ENCODE measurements around the gene INPP5A. TPM values are rescaled to one million over a fixed set of nuclear protein-coding genes. Genes with fewer than 3 reads are reported as not detected.
A peak's percentile ranks its signal among the peaks of the same experiment; 100 is the strongest.

The INPP5A gene
- total and polyA plus RNA-seq, 10 of the 15 experiments (the other 5 are each of a cell fraction or from before 2014, with no cell fraction given), result 0.52 to 15.0 (median 6.3) TPM

DNA sequence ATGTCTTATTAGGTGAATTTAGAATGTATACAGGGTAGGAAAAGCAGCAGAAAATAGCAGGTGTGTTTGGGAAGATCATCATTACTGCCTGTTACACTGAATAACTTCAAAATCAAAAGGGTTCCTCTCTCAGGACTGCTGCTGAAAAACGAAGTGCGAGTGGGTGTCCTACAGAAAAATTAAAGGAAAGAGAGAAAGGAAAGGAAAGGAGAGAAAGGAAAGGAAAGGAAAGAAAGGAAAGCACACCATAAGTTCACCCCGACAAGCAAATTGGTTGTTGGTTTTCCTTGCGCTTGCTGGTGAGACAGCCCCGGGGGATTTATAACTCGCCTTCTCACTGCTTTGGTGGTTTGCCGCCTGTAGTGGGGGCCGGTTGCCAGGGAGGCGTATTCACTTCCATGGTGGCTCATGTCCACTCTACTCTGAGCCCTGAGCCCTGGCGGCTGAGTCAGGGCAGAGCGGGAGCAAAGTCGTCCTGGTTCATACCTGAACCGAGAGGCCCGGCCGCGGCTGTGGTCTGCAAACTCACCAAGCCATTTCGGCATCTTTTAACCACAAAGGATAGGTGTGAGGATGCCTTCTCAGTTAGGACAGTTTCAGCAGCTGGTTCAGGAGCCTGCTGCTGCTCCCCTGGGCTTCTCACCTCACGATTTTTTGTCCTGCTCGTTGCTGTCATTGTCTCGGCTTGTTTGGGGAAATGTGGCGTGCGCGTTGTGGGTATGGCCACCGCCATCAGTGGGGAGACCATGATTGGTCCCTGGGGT, 26.1 kb downstream of the INPP5A start (continued):
- TF ChIP-seq HDGF (IDR thresholded peaks at IDR 0.05) (peak; percentile 7; the same call in 1 of the 2 replicates), SP1 (IDR thresholded peaks at IDR 0.05; ENCODE audit: low read depth, low read length) (peak; percentile 15), TBL1XR1 (IDR thresholded peaks at IDR 0.05; ENCODE audit: low read depth, low read length) (peak; percentile 58; the same call in 1 of the 2 replicates), MEF2B (IDR thresholded peaks at IDR 0.05; ENCODE audit: partially characterized antibody, poor library complexity, severe bottlenecking) (peak; percentile 96), MTA2 (IDR thresholded peaks at IDR 0.05; ENCODE audit: low read depth) (peak; percentile 90), EED (IDR thresholded peaks at IDR 0.05; ENCODE audit: low read depth) (peak; percentile 87), KDM1A (IDR thresholded peaks at IDR 0.05; ENCODE audit: borderline replicate concordance) (no peak), RAD51 (IDR thresholded peaks at IDR 0.05) (peak; percentile 71), NR2F1 (conservative IDR thresholded peaks at IDR 0.05) (peak; percentile 75), BHLHE40 (IDR thresholded peaks at IDR 0.05; ENCODE audit: borderline replicate concordance in 1 of 2, low read depth in 2 of 2, low read length in 1 of 2) (peak; percentile 86 to 92), PML (IDR thresholded peaks at IDR 0.05; ENCODE audit: low read length) (no peak), IKZF2 (IDR thresholded peaks at IDR 0.05) (peak; percentile 94 to 95), ATF7 (IDR thresholded peaks at IDR 0.05; ENCODE audit: low read depth) (peak; percentile 61), TCF12 (IDR thresholded peaks at IDR 0.05; ENCODE audit: low read depth, low read length) (peak; percentile 86), CHD1 (IDR thresholded peaks at IDR 0.05; ENCODE audit: low read depth, low read length) (0 out of 2 replicates have a peak, but pooled peaks have one; percentile 42), CBX5 (IDR thresholded peaks at IDR 0.05; ENCODE audit: low read depth) (no peak), PAX5 (IDR thresholded peaks at IDR 0.05; ENCODE audit: borderline replicate concordance, low read depth, low read length) (peak; percentile 76; the same call in 1 of the 2 replicates), CBFB (IDR thresholded peaks at IDR 0.05; ENCODE audit: low read depth) (peak; percentile 91), RFX5 (IDR thresholded peaks at IDR 0.05; ENCODE audit: low read depth, low read length) (no peak)
- TF ChIP-seq, protein P1, sequence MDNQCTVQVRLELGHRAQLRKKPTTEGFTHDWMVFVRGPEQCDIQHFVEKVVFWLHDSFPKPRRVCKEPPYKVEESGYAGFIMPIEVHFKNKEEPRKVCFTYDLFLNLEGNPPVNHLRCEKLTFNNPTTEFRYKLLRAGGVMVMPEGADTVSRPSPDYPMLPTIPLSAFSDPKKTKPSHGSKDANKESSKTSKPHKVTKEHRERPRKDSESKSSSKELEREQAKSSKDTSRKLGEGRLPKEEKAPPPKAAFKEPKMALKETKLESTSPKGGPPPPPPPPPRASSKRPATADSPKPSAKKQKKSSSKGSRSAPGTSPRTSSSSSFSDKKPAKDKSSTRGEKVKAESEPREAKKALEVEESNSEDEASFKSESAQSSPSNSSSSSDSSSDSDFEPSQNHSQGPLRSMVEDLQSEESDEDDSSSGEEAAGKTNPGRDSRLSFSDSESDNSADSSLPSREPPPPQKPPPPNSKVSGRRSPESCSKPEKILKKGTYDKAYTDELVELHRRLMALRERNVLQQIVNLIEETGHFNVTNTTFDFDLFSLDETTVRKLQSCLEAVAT (IDR thresholded peaks at IDR 0.05), result peak; percentile 93
- TF ChIP-seq, protein P2, sequence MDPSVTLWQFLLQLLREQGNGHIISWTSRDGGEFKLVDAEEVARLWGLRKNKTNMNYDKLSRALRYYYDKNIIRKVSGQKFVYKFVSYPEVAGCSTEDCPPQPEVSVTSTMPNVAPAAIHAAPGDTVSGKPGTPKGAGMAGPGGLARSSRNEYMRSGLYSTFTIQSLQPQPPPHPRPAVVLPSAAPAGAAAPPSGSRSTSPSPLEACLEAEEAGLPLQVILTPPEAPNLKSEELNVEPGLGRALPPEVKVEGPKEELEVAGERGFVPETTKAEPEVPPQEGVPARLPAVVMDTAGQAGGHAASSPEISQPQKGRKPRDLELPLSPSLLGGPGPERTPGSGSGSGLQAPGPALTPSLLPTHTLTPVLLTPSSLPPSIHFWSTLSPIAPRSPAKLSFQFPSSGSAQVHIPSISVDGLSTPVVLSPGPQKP (IDR thresholded peaks at IDR 0.05; ENCODE audit: low read depth, low read length), result no peak
- TF ChIP-seq, protein P3, sequence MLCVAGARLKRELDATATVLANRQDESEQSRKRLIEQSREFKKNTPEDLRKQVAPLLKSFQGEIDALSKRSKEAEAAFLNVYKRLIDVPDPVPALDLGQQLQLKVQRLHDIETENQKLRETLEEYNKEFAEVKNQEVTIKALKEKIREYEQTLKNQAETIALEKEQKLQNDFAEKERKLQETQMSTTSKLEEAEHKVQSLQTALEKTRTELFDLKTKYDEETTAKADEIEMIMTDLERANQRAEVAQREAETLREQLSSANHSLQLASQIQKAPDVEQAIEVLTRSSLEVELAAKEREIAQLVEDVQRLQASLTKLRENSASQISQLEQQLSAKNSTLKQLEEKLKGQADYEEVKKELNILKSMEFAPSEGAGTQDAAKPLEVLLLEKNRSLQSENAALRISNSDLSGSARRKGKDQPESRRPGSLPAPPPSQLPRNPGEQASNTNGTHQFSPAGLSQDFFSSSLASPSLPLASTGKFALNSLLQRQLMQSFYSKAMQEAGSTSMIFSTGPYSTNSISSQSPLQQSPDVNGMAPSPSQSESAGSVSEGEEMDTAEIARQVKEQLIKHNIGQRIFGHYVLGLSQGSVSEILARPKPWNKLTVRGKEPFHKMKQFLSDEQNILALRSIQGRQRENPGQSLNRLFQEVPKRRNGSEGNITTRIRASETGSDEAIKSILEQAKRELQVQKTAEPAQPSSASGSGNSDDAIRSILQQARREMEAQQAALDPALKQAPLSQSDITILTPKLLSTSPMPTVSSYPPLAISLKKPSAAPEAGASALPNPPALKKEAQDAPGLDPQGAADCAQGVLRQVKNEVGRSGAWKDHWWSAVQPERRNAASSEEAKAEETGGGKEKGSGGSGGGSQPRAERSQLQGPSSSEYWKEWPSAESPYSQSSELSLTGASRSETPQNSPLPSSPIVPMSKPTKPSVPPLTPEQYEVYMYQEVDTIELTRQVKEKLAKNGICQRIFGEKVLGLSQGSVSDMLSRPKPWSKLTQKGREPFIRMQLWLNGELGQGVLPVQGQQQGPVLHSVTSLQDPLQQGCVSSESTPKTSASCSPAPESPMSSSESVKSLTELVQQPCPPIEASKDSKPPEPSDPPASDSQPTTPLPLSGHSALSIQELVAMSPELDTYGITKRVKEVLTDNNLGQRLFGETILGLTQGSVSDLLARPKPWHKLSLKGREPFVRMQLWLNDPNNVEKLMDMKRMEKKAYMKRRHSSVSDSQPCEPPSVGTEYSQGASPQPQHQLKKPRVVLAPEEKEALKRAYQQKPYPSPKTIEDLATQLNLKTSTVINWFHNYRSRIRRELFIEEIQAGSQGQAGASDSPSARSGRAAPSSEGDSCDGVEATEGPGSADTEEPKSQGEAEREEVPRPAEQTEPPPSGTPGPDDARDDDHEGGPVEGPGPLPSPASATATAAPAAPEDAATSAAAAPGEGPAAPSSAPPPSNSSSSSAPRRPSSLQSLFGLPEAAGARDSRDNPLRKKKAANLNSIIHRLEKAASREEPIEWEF (IDR thresholded peaks at IDR 0.05; ENCODE audit: insufficient replicate concordance, low read depth, low read length), result no peak
- TF ChIP-seq, protein P4, sequence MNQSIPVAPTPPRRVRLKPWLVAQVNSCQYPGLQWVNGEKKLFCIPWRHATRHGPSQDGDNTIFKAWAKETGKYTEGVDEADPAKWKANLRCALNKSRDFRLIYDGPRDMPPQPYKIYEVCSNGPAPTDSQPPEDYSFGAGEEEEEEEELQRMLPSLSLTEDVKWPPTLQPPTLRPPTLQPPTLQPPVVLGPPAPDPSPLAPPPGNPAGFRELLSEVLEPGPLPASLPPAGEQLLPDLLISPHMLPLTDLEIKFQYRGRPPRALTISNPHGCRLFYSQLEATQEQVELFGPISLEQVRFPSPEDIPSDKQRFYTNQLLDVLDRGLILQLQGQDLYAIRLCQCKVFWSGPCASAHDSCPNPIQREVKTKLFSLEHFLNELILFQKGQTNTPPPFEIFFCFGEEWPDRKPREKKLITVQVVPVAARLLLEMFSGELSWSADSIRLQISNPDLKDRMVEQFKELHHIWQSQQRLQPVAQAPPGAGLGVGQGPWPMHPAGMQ (IDR thresholded peaks at IDR 0.05; ENCODE audit: borderline replicate concordance), result peak; percentile 28; the same call in 1 of the 2 replicates

Measured in GM12878 (cell line).